B cell (primary cell): ENCODE measurements around the gene HYDIN. TPM values are rescaled to one million over a fixed set of nuclear protein-coding genes. Genes with fewer than 3 reads are reported as not detected.

ENCODE experiments used
- ATAC-seq: fragments of 200-7000 bp; cut with Tn5 transposase; one replicate; pipeline ENCODE4 v1.10.0; 2021; ENCODE audit warnings: low read depth, mild to moderate bottlenecking, moderate number of reproducible peaks, moderate library complexity
- CTCF ChIA-PET: fragments of 350-600 bp; sonication (Branson Sonifier 250); formaldehyde crosslinking; loops from one replicate; lab custom pipeline; 2021; ENCODE audit warnings: antibody characterized with exemption, inconsistent platforms; lab: Charles Lee
- POLR2A ChIA-PET: fragments of 350-600 bp; sonication (Branson Sonifier 250); formaldehyde crosslinking; loops from one replicate; lab custom pipeline; 2021; ENCODE audit warnings: antibody characterized with exemption; lab: Charles Lee
- DNase-seq: peaks from one replicate; pipeline ENCODE4 v3.0.0; 2013
- H2AFZ ChIP-seq: 2 replicates; pipeline ENCODE4 v1.6.1; 2012; ENCODE audit warnings: mild to moderate bottlenecking, low read depth, low read length; ENCODE audit not compliant: insufficient read depth, poor library complexity, severe bottlenecking
- H3K27ac ChIP-seq, 2 donors: 1 replicate in 1 of 2; 2 replicates in 1 of 2; pipeline ENCODE4 v1.5.1; 2012 to 2013; ENCODE audit warnings: low read length in 2 of 2, mild to moderate bottlenecking in 2 of 2, moderate library complexity in 1 of 2
- H3K27me3 ChIP-seq, 4 experiments: fragments of 200-600 bp in 1 of 4; sonication (generic) in 1 of 4; replicated peaks in 1 of 4; 1 replicate in 2 of 4; 2 replicates in 2 of 4; pipeline versions ENCODE4 v1.6.1 to v1.7.0; 2013 to 2016; ENCODE audit warnings: low read length in 3 of 4, mild to moderate bottlenecking in 2 of 4, mixed read lengths in 1 of 4, moderate library complexity in 1 of 4; ENCODE audit not compliant: insufficient read depth in 4 of 4, control insufficient read depth in 3 of 4; ENCODE audit errors: control extremely low read depth in 1 of 4
- H3K36me3 ChIP-seq, 2 experiments: replicated peaks in 1 of 2; 1 replicate in 1 of 2; 2 replicates in 1 of 2; pipeline versions ENCODE4 v1.6.1 to v1.7.1; 2013; ENCODE audit warnings: low read length in 1 of 2; ENCODE audit not compliant: insufficient read depth in 2 of 2, control insufficient read depth in 1 of 2; ENCODE audit errors: control extremely low read depth in 1 of 2, extremely low read depth in 1 of 2
- H3K4me1 ChIP-seq, 2 donors: fragments of 200-600 bp in 1 of 2; sonication (generic) in 1 of 2; 1 replicate in 1 of 2; 2 replicates in 1 of 2; pipeline versions ENCODE4 v1.5.1 to v1.6.1; 2013 to 2017; ENCODE audit warnings: low read length in 2 of 2; ENCODE audit not compliant: control insufficient read depth in 2 of 2, insufficient read depth in 2 of 2
- H3K4me2 ChIP-seq: replicated peaks from 2 replicates; pipeline ENCODE3; 2012; ENCODE audit warnings: mild to moderate bottlenecking, low read depth, low read length; ENCODE audit not compliant: poor library complexity, severe bottlenecking
- H3K4me3 ChIP-seq, 5 experiments: fragments of 200-600 bp in 1 of 5; sonication (generic) in 1 of 5; 1 replicate in 3 of 5; 2 replicates in 2 of 5; pipeline versions ENCODE4 v1.5.1 to v1.7.0; 2011 to 2016; ENCODE audit warnings: low read length in 4 of 5, mild to moderate bottlenecking in 4 of 5, low read depth in 2 of 5, control low read depth in 1 of 5, moderate library complexity in 1 of 5; ENCODE audit not compliant: insufficient read depth in 1 of 5; ENCODE audit errors: control extremely low read depth in 1 of 5, extremely low read depth in 1 of 5
- H3K79me2 ChIP-seq: fragments of 200-600 bp; sonication (generic); one replicate; pipeline ENCODE4 v1.6.0; 2016; ENCODE audit warnings: low read length; ENCODE audit not compliant: control insufficient read depth, insufficient read depth
- H3K9ac ChIP-seq: fragments of 200-600 bp; sonication (generic); 2 replicates; pipeline ENCODE4 v1.6.1; 2017; ENCODE audit warnings: mild to moderate bottlenecking, low read length, moderate library complexity
- H3K9me3 ChIP-seq, 3 donors: one replicate each; pipeline versions ENCODE4 v1.6.1 to v1.7.1; 2013; ENCODE audit warnings: low read length in 2 of 3; ENCODE audit not compliant: control insufficient read depth in 2 of 3, insufficient read depth in 1 of 3; ENCODE audit errors: control extremely low read depth in 1 of 3
- H4K20me1 ChIP-seq: 2 replicates; pipeline ENCODE4 v1.6.0; 2012; ENCODE audit warnings: mild to moderate bottlenecking, low read length; ENCODE audit not compliant: insufficient read depth, control insufficient read depth, poor library complexity, severe bottlenecking
- H3K27ac Mint-ChIP-seq: one replicate; pipeline ENCODE4 v1.8.0; 2021; ENCODE audit warnings: mixed read lengths
- H3K27me3 Mint-ChIP-seq: one replicate; pipeline ENCODE4 v1.8.0; 2021; ENCODE audit warnings: mixed read lengths
- H3K4me1 Mint-ChIP-seq: one replicate; pipeline ENCODE4 v1.8.0; 2021; ENCODE audit warnings: mixed read lengths
- H3K4me3 Mint-ChIP-seq: one replicate; pipeline ENCODE4 v1.8.0; 2021; ENCODE audit warnings: mixed read lengths
- H3K9me3 Mint-ChIP-seq: one replicate; pipeline ENCODE4 v1.8.0; 2022; ENCODE audit warnings: mixed read lengths; ENCODE audit not compliant: insufficient read depth
- EZH2 ChIP-seq: IDR thresholded peaks from 2 replicates; pipeline ENCODE4 v1.6.1; 2012; ENCODE audit warnings: borderline replicate concordance, low read depth, mild to moderate bottlenecking, moderate library complexity, low read length; ENCODE audit not compliant: insufficient read depth, poor library complexity, severe bottlenecking
- WGBS: methylation state at CpG from one replicate; pipeline ENCODE4 v1.1.5; 2013; ENCODE audit warnings: missing lambda C conversion rate; ENCODE audit not compliant: insufficient coverage; 5-methylcytosine and 5-hydroxymethylcytosine counted together
- intact Hi-C: fragments of 100-400 bp; cut with micrococcal nuclease; formaldehyde crosslinking; loops from one replicate; pipeline ENCODE4 v1.10.0; 2022
- polyA plus RNA-seq: library from polyadenylated mRNA; depleted of rRNA; stranded (reverse); fragments of >200 nt; gene quantifications from 2 replicates; pipeline ENCODE4 v1.2.3, GENCODE V29; 2012
- total RNA-seq, 2 donors: library from RNA; stranded (reverse); fragments of 120-200 nt in 1 of 2; gene quantifications; 1 replicate in 1 of 2; 2 replicates in 1 of 2; pipeline versions ENCODE4 v1.2.3 to v1.2.4, GENCODE V29; 2013 to 2022
- TF ChIP-seq, protein P1 (sequence below): fragments of 200-600 bp; IDR thresholded peaks from one replicate; pipeline ENCODE4 v1.8.0; 2022; ENCODE audit warnings: antibody characterized with exemption, mild to moderate bottlenecking

HYDIN gene
- total and polyA plus RNA-seq, 2 donors (not counting 1 experiment from before 2014, with no cell fraction given), result 0.10 TPM; not detected in 1

- CTCF ChIA-PET, result no interaction called here
- Histone ChIP-seq H3K79me2 (no peaks in the 10 kb centered on the region), H3K9ac (no peak overlapping the region), H3K4me2 (no peak overlapping the region), H3K4me1 (no peaks in the 10 kb centered on the region), H3K36me3 (no peaks in the 10 kb centered on the region), H2AFZ (no peak overlapping the region), H3K9me3 (peaks cover 6 to 24% (median 10%) of the 10 kb centered on the region in 3 donors), H3K4me3 (no peak overlapping the region), H4K20me1 (no peaks in the 10 kb centered on the region), H3K27ac (no peak overlapping the region), H3K27me3 (peaks cover 0 to 18% (median 4%) of the 10 kb centered on the region in 4 experiments)
- DNase-seq (no peak), ATAC-seq (no peak)
- Mint-ChIP-seq H3K27ac (no peak overlapping the region), H3K27me3 (peaks cover 19% of the 10 kb centered on the region), H3K9me3 (peaks cover 15% of the 10 kb centered on the region), H3K4me3 (no peak overlapping the region), H3K4me1 (no peaks in the 10 kb centered on the region)
- TF ChIP-seq, protein P1, sequence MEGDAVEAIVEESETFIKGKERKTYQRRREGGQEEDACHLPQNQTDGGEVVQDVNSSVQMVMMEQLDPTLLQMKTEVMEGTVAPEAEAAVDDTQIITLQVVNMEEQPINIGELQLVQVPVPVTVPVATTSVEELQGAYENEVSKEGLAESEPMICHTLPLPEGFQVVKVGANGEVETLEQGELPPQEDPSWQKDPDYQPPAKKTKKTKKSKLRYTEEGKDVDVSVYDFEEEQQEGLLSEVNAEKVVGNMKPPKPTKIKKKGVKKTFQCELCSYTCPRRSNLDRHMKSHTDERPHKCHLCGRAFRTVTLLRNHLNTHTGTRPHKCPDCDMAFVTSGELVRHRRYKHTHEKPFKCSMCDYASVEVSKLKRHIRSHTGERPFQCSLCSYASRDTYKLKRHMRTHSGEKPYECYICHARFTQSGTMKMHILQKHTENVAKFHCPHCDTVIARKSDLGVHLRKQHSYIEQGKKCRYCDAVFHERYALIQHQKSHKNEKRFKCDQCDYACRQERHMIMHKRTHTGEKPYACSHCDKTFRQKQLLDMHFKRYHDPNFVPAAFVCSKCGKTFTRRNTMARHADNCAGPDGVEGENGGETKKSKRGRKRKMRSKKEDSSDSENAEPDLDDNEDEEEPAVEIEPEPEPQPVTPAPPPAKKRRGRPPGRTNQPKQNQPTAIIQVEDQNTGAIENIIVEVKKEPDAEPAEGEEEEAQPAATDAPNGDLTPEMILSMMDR, result no peak
- no peak for TF ChIP-seq EZH2
- intact Hi-C loops, result no loop called here
- POLR2A ChIA-PET, result no interaction called here
- WGBS, result 67% methylated on average over 3 of the region's 5 CpGs
Observed at GRCh38 chr16:71226229-71227141, 4.0 kb downstream of the HYDIN start.

GRCh38 chr16:71225145-71225544, 5.4 kb downstream of the HYDIN start:
- no peak overlapping the region for H3K4me3 Mint-ChIP-seq
- no peak for ATAC-seq
- H3K27ac ChIP-seq, result no peak overlapping the region
- peaks cover 0 to 7% (median 3%) of the 10 kb centered on the region in 4 experiments for H3K27me3 ChIP-seq
- H3K27me3 Mint-ChIP-seq, result peaks cover 8% of the 10 kb centered on the region
- H3K27ac Mint-ChIP-seq, result no peak overlapping the region
- no peaks in the 10 kb centered on the region for H3K4me1 ChIP-seq
- H3K36me3 ChIP-seq, result no peaks in the 10 kb centered on the region
- no peaks in the 10 kb centered on the region for H3K79me2 ChIP-seq
- WGBS, result 75% methylated on average over 1 of the region's 3 CpGs
- no peak for DNase-seq
- no peaks in the 10 kb centered on the region for H3K4me1 Mint-ChIP-seq
- CTCF ChIA-PET, result no interaction called here
- H4K20me1 ChIP-seq, result no peaks in the 10 kb centered on the region
- intact Hi-C loops, result no loop called here
- peaks cover 15% of the 10 kb centered on the region for H3K9me3 Mint-ChIP-seq
- no peak overlapping the region for H3K4me3 ChIP-seq
- no peak overlapping the region for H3K4me2 ChIP-seq
- peaks cover 4 to 24% (median 6%) of the 10 kb centered on the region in 3 donors for H3K9me3 ChIP-seq
- POLR2A ChIA-PET, result no interaction called here
- TF ChIP-seq, protein P1, result no peak
- no peak for TF ChIP-seq EZH2
- no peak overlapping the region for H2AFZ ChIP-seq
- no peak overlapping the region for H3K9ac ChIP-seq
